Astrocyte (in vitro differentiated cells and primary cell): ENCODE results near the gene KLC3. TPM values are rescaled to one million over a fixed set of nuclear protein-coding genes. Genes with fewer than 3 reads are reported as not detected.
A peak's percentile ranks its signal among the peaks of the same experiment; 100 is the strongest.

Experiments used
- DNase-seq: peaks from one replicate; pipeline ENCODE4 v3.0.0-alpha.2; 2010; ENCODE audit warnings: low read depth
- FAIRE-seq: peaks from 2 replicates; lab custom pipeline; 2011; peaks lifted over from hg19 to GRCh38; lab: Jason Lieb, UNC
- H2AFZ ChIP-seq: 2 replicates; pipeline ENCODE4 v1.6.0; 2012; ENCODE audit warnings: low read depth, low read length, inconsistent platforms
- H3K27ac ChIP-seq: 2 replicates; pipeline ENCODE4 v1.5.1; 2011; ENCODE audit warnings: low read depth, low read length, inconsistent platforms
- H3K27me3 ChIP-seq: 2 replicates; pipeline ENCODE4 v1.6.0; 2011; ENCODE audit warnings: low read length, inconsistent platforms; ENCODE audit not compliant: insufficient read depth
- H3K36me3 ChIP-seq: 2 replicates; pipeline ENCODE4 v1.5.1; 2011; ENCODE audit warnings: low read length, inconsistent platforms; ENCODE audit not compliant: insufficient read depth
- H3K4me1 ChIP-seq: 2 replicates; pipeline ENCODE4 v1.5.1; 2011; ENCODE audit warnings: low read length, inconsistent platforms; ENCODE audit not compliant: insufficient read depth
- H3K4me2 ChIP-seq: 2 replicates; pipeline ENCODE4 v1.6.0; 2012; ENCODE audit warnings: low read length, inconsistent platforms
- H3K4me3 ChIP-seq: 2 replicates; pipeline ENCODE4 v1.5.1; 2011; ENCODE audit warnings: low read depth, mild to moderate bottlenecking, low read length, inconsistent platforms; ENCODE audit not compliant: insufficient read depth
- H3K79me2 ChIP-seq: 2 replicates; pipeline ENCODE4 v1.6.0; 2012; ENCODE audit warnings: mild to moderate bottlenecking, low read length, inconsistent platforms; ENCODE audit not compliant: insufficient read depth
- H3K9ac ChIP-seq: 2 replicates; pipeline ENCODE4 v1.6.0; 2012; ENCODE audit warnings: mild to moderate bottlenecking, low read length, inconsistent platforms
- H3K9me3 ChIP-seq: 2 replicates; pipeline ENCODE4 v1.5.1; 2012; ENCODE audit warnings: low read depth, mild to moderate bottlenecking, low read length, inconsistent platforms; ENCODE audit not compliant: insufficient read depth
- H4K20me1 ChIP-seq: 2 replicates; pipeline ENCODE4 v1.6.0; 2012; ENCODE audit warnings: low read length, inconsistent platforms; ENCODE audit not compliant: insufficient read depth
- H3K27ac Mint-ChIP-seq: one replicate; pipeline ENCODE4 v1.8.0; 2021; ENCODE audit warnings: mild to moderate bottlenecking, mixed read lengths; ENCODE audit not compliant: unreplicated experiment
- H3K27me3 Mint-ChIP-seq: one replicate; pipeline ENCODE4 v1.8.0; 2021; ENCODE audit warnings: low read depth, mixed read lengths; ENCODE audit not compliant: unreplicated experiment
- H3K36me3 Mint-ChIP-seq: one replicate; pipeline ENCODE4 v1.8.0; 2021; ENCODE audit warnings: low read depth, mixed read lengths; ENCODE audit not compliant: unreplicated experiment
- H3K4me1 Mint-ChIP-seq: one replicate; pipeline ENCODE4 v1.8.0; 2021; ENCODE audit warnings: low read depth, mixed read lengths; ENCODE audit not compliant: unreplicated experiment
- H3K4me3 Mint-ChIP-seq: one replicate; pipeline ENCODE4 v1.8.0; 2021; ENCODE audit warnings: mild to moderate bottlenecking, moderate library complexity, mixed read lengths; ENCODE audit not compliant: unreplicated experiment
- H3K9me3 Mint-ChIP-seq: one replicate; pipeline ENCODE4 v1.8.0; 2021; ENCODE audit warnings: mild to moderate bottlenecking, mixed read lengths; ENCODE audit not compliant: unreplicated experiment
- EZH2 ChIP-seq: IDR thresholded peaks from 2 replicates; pipeline ENCODE4 v1.6.1; 2012; ENCODE audit warnings: mild to moderate bottlenecking, low read length, inconsistent platforms; ENCODE audit not compliant: insufficient read depth
- total RNA-seq: library from RNA; stranded (reverse); gene quantifications from 2 replicates; pipeline ENCODE4 v1.2.1, GENCODE V29; 2021
- TF ChIP-seq, protein P1 (sequence below): IDR thresholded peaks from 2 replicates; pipeline ENCODE4 v1.5.1; 2011; ENCODE audit warnings: low read depth, mild to moderate bottlenecking, inconsistent platforms, low read length, moderate library complexity; ENCODE audit not compliant: insufficient read depth

KLC3 gene
- total RNA-seq, 1 donor from 2014 or later: 1.2 TPM

- FAIRE-seq (no peak), DNase-seq (no peak)
- Histone ChIP-seq H3K27ac (no peak overlapping the region), H3K9me3 (no peaks in the 10 kb centered on the region), H4K20me1 (peaks cover 20% of the 10 kb centered on the region), H3K36me3 (no peaks in the 10 kb centered on the region), H3K27me3 (no peaks in the 10 kb centered on the region), H3K79me2 (peaks cover 38% of the 10 kb centered on the region), H3K9ac (no peak overlapping the region), H3K4me3 (no peak overlapping the region), H3K4me1 (peaks cover 26% of the 10 kb centered on the region), H3K4me2 (no peak overlapping the region), H2AFZ (no peak overlapping the region)
- no peak overlapping the region for H3K27ac Mint-ChIP-seq
- H3K27me3 Mint-ChIP-seq: peaks cover 3% of the 10 kb centered on the region
- TF ChIP-seq, protein P1, sequence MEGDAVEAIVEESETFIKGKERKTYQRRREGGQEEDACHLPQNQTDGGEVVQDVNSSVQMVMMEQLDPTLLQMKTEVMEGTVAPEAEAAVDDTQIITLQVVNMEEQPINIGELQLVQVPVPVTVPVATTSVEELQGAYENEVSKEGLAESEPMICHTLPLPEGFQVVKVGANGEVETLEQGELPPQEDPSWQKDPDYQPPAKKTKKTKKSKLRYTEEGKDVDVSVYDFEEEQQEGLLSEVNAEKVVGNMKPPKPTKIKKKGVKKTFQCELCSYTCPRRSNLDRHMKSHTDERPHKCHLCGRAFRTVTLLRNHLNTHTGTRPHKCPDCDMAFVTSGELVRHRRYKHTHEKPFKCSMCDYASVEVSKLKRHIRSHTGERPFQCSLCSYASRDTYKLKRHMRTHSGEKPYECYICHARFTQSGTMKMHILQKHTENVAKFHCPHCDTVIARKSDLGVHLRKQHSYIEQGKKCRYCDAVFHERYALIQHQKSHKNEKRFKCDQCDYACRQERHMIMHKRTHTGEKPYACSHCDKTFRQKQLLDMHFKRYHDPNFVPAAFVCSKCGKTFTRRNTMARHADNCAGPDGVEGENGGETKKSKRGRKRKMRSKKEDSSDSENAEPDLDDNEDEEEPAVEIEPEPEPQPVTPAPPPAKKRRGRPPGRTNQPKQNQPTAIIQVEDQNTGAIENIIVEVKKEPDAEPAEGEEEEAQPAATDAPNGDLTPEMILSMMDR: no peak
- no peak for TF ChIP-seq EZH2
- H3K4me3 Mint-ChIP-seq: peak overlapping the region; percentile 45
- H3K36me3 Mint-ChIP-seq: peaks cover 8% of the 10 kb centered on the region
- H3K9me3 Mint-ChIP-seq: no peaks in the 10 kb centered on the region
- H3K4me1 Mint-ChIP-seq: peaks cover 14% of the 10 kb centered on the region
These were observed 59.6 kb downstream of the KLC3 start for GRCh38 chr19:45400192-45400591.

Other genes starting within 250 kb of the KLC3 start
- 29.1 and 29.2 TPM in 2 replicates for gene PPP1R37, start 247.6 kb upstream of the KLC3 start, total RNA-seq
- not detected in 2 replicates for gene NKPD1, start 179.8 kb upstream of the KLC3 start, total RNA-seq
- gene TRAPPC6A, start 162.5 kb upstream of the KLC3 start, total RNA-seq: 14.7 and 16.4 TPM in 2 replicates
- gene BLOC1S3, start 162.0 kb upstream of the KLC3 start, total RNA-seq: 14.5 TPM in 2 replicates
- gene EXOC3L2, start 95.3 kb upstream of the KLC3 start, total RNA-seq: 0.61 and 0.87 TPM in 2 replicates
- 60.3 and 61.0 TPM in 2 replicates for gene MARK4, start 89.5 kb upstream of the KLC3 start, total RNA-seq
- not detected in 2 replicates for gene CKM, start 17.9 kb upstream of the KLC3 start, total RNA-seq
- 38.9 and 44.7 TPM in 2 replicates for gene ERCC2, start 29.8 kb downstream of the KLC3 start, total RNA-seq
- gene PPP1R13L, start 64.3 kb downstream of the KLC3 start, total RNA-seq: 56.6 and 56.7 TPM in 2 replicates
- 10.9 and 12.8 TPM in 2 replicates for gene POLR1G, start 65.9 kb downstream of the KLC3 start, total RNA-seq
- gene ERCC1, start 83.2 kb downstream of the KLC3 start, total RNA-seq: 67.5 and 70.4 TPM in 2 replicates
- 8.2 and 13.3 TPM in 2 replicates for gene FOSB, start 127.2 kb downstream of the KLC3 start, total RNA-seq
- 29.1 and 35.3 TPM in 2 replicates for gene RTN2, start 156.3 kb downstream of the KLC3 start, total RNA-seq
- 0.67 and 1.3 TPM in 2 replicates for gene PPM1N, start 157.7 kb downstream of the KLC3 start, total RNA-seq
- 205 and 222 TPM in 2 replicates for gene VASP, start 166.7 kb downstream of the KLC3 start, total RNA-seq
- 12.4 and 12.8 TPM in 2 replicates for gene OPA3, start 244.1 kb downstream of the KLC3 start, total RNA-seq